DMS 273 (cell line): Measurements from ENCODE around the gene PERM1.
"Not testable (repeated sequence)": the region's sequence is repeated elsewhere in the genome, so short reads cannot be mapped to it uniquely, and the experiment has no call there.

Source experiments
- DNase-seq: peaks from one replicate; lab custom pipeline; 2025; ENCODE audit not compliant: unreplicated experiment; lab: John Stamatoyannopoulos, UW

Gene PERM1

DNA sequence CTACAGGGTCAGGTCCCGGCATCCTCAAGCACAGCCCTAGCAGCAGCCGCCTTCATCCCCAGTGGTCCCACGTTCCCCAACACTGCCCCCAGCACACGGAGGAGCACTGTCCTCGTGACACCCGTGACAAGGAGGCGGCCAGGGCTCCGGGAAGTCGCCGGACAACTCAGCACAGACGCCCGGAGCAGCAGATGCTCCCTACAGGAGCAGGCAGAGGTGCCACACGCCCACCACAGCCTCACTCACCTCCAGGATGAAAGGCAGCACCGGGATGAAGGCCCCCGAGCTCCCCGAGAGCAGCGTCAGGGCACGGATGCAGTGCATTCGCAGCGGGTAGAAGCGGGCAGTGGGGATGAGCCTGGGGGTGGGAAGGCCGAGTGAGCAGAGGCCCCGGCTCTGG, 31.0 kb downstream of the PERM1 start:
- DNase-seq: no peak

GRCh38 chr1:950268-950667, 31.6 kb downstream of the PERM1 start:
- no peak for DNase-seq

- DNase-seq: no peak
Measured at GRCh38 chr1:947958-948357, 33.9 kb downstream of the PERM1 start.

DNA sequence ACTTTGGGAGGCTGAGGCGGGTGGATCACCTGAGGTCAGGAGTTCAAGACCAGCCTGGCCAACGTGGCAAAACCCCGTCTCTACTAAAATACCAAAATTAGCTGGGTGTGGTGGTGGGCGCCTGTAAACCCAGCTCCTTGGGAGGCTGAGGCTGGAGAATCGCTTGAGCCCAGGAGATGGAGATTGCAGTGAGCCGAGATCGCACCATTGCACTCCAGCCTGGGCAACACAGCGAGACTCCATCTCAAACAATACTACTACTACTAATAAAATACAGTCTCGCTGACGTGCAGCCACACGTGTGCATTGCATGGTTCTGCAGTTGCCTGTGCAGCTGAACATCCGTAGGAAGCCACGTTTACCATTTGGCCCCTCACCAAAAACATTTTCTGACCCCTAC, 35.1 kb downstream of the PERM1 start:
- not testable (repeated sequence) for DNase-seq

GRCh38 chr1:945688-946556, 36.0 kb downstream of the PERM1 start:
- DNase-seq: peak; percentile 59

DNA sequence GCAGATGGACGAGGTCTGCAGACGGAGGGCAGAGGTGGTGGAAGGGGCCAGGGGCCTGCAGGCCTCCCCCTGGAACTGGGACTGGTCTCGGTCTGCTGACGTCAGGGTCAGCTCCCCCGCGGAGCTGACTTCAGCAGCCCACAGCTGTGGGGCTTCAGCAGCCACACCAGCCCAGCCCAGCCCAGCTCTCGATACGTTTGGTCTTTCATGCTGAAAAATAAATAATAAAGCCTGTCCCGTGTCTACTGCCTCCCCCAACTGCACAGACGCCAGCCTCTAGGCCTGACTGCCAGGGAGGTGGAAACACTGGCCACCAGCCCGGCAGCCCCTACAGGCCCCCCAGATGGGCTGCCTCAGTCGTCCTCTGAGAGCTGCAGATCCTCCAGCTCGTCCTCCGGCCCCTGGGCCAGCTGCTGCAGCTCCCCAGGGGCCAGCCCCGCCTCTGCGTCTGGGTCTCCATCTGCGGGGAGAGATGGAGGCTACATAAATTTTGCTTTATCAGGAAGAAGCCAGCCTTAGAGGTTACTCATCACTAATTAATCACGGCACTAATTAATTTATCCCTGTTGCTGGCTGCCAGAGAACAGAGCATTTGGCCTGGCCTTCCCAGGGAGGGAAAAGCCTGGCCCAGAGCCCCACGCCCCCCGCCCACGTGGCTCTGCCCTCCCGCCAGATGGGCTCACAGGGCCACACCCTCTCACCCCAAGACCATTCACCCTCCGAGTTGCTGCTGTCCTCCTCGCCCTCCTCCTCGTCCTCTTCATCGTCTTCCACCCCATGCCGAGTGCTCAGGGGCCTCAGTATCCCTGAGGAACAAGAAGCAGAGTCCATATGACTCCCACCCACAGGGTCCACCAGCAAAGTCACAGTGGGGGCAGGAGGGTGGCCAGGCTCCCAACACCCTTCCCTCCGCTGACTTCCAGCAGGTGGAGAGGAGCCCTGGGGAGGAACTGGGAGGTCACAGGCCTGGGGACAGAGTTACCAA, 37.3 kb downstream of the PERM1 start:
- peak; percentile 97 for DNase-seq

DNA sequence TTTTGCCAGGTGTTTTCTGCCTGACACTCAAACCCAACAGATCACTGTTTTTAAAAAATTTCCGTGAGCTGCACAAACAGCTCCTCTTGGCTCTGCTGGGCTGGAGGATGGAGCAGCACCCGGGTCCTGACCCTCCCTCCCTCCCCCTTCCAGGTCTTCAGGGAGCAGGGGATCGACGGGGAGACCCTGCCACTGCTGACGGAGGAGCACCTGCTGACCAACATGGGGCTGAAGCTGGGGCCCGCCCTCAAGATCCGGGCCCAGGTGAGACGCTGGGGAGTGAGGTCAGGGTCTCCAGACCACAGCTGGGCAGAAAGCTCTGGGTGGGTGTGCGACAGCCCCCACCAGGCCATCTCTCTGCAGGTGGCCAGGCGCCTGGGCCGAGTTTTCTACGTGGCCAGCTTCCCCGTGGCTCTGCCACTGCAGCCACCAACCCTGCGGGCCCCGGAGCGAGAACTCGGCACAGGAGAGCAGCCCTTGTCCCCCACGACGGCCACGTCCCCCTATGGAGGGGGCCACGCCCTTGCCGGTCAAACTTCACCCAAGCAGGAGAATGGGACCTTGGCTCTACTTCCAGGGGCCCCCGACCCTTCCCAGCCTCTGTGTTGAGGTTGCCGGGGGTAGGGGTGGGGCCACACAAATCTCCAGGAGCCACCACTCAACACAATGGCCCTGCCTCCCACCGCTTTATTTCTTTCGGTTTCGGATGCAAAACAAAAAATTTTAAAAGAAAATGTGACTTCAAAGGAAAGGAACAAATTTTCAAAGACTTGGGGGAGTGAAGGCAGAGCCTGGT, 38.1 kb downstream of the PERM1 start:
- no peak for DNase-seq

GRCh38 chr1:942864-943533, 38.9 kb downstream of the PERM1 start:
- DNase-seq: peak; percentile 77

DNA sequence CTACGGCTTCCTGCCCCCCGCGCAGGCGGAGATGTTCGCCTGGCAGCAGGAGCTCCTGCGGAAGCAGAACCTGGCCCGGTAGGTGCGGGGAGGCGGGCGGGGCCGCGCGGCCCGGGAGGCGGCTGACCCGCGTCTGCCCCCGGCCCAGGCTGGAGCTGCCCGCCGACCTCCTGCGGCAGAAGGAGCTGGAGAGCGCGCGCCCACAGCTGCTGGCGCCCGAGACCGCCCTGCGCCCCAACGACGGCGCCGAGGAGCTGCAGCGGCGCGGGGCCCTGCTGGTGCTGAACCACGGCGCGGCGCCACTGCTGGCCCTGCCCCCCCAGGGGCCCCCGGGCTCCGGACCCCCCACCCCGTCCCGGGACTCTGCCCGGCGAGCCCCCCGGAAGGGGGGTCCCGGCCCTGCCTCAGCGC, 39.5 kb downstream of the PERM1 start:
- DNase-seq: peak; percentile 80

DNA sequence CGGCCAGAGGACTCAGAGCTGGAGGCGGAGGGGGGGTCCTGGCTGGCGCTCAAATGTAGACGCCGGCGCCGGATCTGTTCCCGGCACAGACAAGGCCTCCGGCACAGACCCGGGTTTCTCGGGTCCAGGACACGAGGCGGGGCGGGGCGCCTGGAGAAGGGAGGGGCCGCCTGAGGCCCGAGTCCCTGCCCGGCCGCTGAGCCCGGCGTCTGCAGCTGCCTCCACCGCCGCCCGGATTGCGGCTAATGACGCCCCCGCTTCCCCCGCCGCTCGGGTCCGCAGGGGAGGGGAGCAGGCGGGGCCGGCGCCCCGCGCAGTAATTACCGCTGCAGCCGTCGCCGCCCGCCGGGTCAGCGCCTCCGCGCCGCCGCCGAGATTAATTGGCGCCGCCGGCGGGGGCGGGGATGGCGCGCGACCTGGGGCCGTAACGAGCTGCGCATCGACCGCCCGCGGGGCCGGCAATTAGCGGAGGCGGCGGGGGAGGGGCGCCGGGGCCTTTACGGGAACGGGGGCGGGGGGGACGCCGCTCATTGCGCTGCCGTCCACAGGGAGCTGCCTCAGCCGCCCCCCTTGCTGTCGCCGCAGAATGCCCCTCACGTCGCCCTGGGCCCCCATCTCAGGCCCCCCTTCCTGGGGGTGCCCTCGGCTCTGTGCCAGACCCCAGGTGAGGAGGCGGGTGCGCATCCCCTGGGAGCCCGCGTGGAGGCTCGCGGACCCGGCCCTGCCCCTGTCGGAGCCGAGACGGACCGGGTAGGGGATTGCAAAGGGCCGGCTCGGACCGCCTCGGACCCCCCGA, 40.1 kb downstream of the PERM1 start:
- DNase-seq: peak; percentile 97

DNA sequence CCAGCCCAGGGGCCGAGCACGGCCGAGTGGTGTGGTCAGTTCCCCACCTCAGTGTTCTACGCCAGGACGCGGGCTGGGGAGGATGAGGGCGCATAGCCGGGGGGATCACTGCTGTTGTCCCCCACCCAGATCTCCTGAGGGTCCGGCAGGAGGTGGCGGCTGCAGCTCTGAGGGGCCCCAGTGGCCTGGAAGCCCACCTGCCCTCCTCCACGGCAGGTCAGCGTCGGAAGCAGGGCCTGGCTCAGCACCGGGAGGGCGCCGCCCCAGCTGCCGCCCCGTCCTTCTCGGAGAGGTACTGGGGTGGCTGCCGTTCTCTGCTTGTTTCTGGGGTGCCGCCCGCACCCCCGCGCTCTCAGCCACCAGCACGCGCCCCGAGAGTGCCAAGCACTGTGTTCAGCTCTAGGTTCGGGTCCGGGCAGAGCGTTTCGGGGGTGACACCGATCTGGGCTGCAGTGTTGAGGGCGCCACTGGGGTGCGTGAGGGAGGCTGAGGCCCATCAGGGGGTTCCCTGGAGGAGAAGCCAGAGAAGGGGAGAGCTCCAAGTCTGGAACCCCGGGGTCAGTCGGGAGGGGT, 40.8 kb downstream of the PERM1 start:
- DNase-seq: no peak

GRCh38 chr1:940107-941014, 41.5 kb downstream of the PERM1 start:
- peak; percentile 95 for DNase-seq

DNA sequence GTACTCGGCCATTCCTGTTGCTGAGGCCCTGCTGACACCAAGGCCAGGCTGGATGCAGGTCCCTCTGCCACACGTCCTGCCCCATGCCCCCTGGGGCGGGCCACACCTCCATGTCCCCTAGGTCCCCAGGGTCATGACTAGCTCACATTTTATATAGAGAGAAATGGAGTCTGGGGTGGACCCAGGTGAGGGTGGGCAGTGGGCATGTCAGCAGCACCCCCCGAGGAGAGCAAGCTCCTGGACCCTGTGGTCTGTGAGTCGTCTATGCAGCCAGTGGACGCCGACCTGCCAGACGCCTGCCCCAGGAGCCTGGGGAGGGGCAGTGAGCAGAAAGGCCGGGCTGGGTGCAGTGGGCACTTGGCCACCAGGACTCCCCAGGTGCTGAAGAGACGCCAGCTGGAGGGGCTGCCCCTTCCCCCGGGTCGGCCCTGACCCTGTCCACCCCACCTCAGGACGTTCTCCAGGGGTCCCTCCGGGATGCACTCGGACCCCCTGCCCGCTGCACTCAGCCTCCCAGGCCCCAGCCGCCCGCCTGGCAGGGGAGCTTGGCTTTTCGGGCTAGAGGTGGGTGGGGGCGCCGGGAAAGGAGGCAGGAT, 42.3 kb downstream of the PERM1 start:
- no peak for DNase-seq

DNA sequence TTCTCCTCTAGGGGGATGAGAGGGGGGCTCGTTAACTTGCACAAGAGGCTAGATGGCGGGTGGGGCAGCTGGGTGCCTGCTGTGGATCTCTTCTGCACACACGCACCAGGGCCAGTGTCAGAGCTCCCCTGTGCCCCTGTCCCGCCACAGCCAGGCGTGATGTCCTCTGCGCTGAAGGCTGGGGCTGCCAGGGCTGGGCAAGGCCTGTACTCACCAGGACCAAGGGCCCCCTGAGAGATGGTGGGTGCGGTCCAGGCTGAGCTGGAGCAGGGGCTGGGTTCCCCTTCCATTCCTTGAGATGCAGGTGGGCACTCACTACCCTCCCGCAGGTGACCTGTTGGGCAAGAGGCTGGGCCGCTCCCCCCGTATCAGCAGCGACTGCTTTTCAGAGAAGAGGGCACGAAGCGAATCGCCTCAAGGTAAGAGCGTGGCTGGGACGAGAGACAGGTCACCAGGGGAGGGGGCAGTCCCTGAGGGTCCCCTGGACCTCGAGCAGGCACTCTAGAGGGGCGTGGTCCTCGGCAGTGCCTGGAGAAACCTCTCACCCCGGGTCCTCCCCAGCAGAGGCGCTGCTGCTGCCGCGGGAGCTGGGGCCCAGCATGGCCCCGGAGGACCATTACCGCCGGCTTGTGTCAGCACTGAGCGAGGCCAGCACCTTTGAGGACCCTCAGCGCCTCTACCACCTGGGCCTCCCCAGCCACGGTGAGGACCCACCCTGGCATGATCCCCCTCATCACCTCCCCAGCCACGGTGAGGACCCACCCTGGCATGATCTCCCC, 43.0 kb downstream of the PERM1 start:
- peak; percentile 61 for DNase-seq

DNA sequence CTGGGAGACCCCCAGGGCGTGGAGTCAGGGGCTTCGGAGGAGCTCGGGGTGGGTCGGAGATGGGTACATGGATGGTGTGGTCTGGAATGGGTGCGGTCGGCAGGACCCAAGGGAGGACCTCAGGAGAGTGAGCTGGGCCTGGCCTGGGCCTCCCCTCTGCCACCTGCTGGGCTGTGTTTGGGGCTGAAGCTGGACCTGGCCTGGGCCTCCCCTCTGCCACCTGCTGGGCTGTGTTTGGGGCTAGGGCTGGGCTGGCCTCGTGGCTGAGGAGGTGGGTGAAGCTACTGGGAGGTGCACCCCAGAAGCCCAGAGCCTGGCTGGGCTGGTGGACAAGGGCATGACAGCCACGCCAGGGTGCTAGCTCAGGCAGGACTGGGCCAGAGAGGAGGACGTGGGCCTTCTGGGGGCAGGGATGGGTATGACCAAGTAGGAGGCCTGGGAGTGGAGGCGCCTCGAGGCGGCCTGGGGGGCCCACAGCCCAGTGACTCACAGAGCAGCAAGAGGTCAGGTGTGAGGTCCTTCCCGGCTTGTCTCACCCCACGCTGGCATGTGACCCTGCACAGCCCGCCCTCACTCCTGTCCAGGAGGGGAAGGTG, 43.7 kb downstream of the PERM1 start:
- DNase-seq: no peak

DNA sequence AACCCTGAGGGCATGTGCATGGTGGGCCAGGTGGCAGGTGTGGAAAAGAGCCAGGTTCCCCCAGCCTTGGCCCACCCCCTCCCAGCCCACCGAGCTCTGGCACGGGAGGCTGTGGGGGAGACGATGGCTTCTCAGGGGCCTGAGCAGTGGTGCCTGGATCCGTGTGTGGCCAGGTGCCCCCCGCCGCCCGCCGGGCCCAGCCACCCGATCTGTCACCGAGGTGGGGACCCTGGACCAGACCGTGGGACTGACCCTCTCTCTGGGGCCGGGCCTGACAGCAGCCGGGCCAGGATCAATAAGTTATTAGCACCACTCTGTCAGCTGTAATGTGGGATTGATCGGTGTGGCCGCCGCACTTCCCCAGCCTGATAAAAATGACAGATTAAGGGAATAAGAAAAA, 44.4 kb downstream of the PERM1 start:
- no peak for DNase-seq
